BLaER1 treated with 17β-estradiol and CSF1 and Interleukin-3, amounts not matched to agents 10 nM and 100 nM (cell line): ENCODE results near the gene PPM1J.

Experiments
- H3K27ac ChIP-seq, 11 experiments: shearing (Covaris generic); formaldehyde crosslinking; 2 replicates each; pipeline ENCODE4 v1.8.1; 2022
- H3K27me3 ChIP-seq, 11 experiments: shearing (Covaris generic); formaldehyde crosslinking; 2 replicates each; pipeline ENCODE4 v1.8.1; 2022
- H3K36me3 ChIP-seq, 11 experiments: shearing (Covaris generic); formaldehyde crosslinking; 2 replicates each; pipeline ENCODE4 v1.8.1; 2022
- H3K4me1 ChIP-seq, 10 experiments: shearing (Covaris generic); formaldehyde crosslinking; 2 replicates each; pipeline ENCODE4 v1.8.1; 2022
- H3K4me2 ChIP-seq, 11 experiments: shearing (Covaris generic); formaldehyde crosslinking; 2 replicates each; pipeline ENCODE4 v1.8.1; 2022
- H3K4me3 ChIP-seq, 10 experiments: shearing (Covaris generic); formaldehyde crosslinking; 2 replicates each; pipeline ENCODE4 v1.8.1; 2022
- H3K9ac ChIP-seq, 11 experiments: shearing (Covaris generic); formaldehyde crosslinking; 2 replicates each; pipeline ENCODE4 v1.8.1; 2022
- H3K9me3 ChIP-seq, 11 experiments: shearing (Covaris generic); formaldehyde crosslinking; replicated peaks in 1 of 11; 2 replicates each; pipeline ENCODE4 v1.8.1; 2022
- H4K20me1 ChIP-seq, 11 experiments: shearing (Covaris generic); formaldehyde crosslinking; 2 replicates each; pipeline ENCODE4 v1.8.1; 2022
- Cebpa-rat ChIP-seq, 11 experiments: shearing (Covaris generic); IDR thresholded peaks; 2 replicates each; pipeline ENCODE4 v1.8.1; 2022

Gene PPM1J

DNA sequence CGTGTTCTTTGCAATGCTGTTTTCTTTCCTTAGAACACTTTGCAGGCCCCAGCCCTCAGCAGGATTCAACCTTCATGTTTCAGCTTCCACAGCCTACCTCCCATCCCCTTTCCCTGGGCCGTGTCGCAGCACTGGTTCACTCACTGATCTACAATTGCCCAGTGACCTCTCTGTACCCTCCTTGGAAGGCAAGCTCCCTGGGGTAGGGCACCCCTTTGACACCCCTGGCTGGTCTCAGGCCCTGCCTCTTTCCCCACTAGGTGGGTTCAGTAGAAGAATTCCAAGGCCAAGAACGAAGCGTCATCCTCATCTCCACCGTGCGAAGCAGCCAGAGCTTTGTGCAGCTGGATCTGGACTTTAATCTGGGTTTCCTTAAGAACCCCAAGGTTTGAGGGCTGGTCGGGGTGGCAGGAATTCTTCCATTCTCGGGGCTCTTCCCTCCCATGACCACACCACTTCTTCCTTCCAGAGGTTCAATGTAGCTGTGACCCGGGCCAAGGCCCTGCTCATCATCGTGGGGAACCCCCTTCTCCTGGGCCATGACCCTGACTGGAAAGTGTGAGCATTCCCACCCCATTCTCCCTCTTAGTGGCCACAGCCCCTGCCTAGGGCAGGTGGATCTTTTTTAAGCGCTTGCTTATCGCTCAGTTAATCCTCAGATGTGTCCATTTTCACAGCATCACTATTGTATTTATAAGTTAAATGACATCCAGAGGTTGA lies 15.5 kb downstream of the PPM1J start:
- Histone ChIP-seq H3K27ac (peak overlapping the region in 10 of 11 experiments; percentile 78 to 92 (median 86); a peak in 21 of 22 replicates), H4K20me1 (peaks cover 0 to 23% (median 5%) of the 10 kb centered on the region in 11 experiments; a peak in 8 of 22 replicates), H3K9me3 (no peaks in the 10 kb centered on the region), H3K4me3 (peak overlapping the region in 6 of 10 experiments; percentile 26 to 56 (median 40); a peak in 9 of 20 replicates), H3K4me2 (peak overlapping the region; percentile 87 to 100 (median 95)), H3K4me1 (peaks cover 61 to 81% (median 70%) of the 10 kb centered on the region in 10 experiments), H3K9ac (peak overlapping the region; percentile 46 to 82 (median 74); a peak in 21 of 22 replicates), H3K36me3 (peaks cover 50 to 78% (median 59%) of the 10 kb centered on the region in 11 experiments), H3K27me3 (no peaks in the 10 kb centered on the region)
- TF ChIP-seq Cebpa-rat (IDR thresholded peaks at IDR 0.05): no peak

DNA sequence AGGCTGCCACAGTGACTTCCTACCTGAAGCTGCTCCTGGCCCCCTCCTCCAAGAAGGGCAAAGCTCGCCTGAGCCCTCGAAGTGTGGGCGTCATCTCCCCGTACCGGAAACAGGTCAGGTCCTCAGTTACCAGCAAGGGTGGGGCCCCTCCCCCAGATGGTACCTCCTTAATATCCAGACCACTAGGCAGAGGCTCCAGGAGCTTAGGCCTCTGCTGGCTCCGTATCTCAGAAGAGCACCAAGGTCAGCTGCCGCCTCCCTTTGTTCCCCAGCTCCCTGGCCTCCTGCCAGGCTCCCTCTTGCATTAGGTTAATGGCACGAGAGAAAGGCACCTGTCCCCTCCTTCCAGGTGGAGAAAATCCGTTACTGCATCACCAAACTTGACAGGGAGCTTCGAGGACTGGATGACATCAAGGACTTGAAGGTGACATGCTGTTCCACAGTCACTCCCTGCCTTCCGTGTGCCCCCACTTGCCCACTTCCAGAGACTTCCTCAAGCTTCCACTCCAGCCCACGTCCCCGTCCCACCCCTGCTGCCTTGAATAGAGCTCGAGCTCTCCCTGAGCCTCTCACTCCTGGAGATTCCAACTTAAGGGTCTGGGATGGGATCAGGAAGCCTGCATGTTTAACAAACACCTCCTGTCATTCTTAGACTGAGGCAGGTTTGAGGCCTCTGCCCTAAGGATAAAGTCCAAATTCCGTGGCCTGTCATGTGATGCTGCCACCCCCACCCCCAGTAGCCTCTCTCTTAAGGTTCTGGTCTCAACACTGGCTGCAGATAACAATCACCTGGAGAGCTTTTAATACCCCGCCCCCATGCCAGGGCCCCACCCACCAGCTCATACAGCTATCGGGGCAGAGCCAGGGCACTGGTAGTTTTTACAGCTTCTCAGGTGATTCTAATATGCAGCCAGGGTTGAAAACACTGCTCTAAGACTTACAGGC lies 16.5 kb downstream of the PPM1J start:
- Histone ChIP-seq H3K9me3 (no peaks in the 10 kb centered on the region), H3K9ac (peak overlapping the region in 5 of 11 experiments; percentile 16 to 78 (median 74); a peak in 4 of 22 replicates), H3K27ac (peak overlapping the region in 7 of 11 experiments; percentile 83 to 92 (median 91); a peak in 13 of 22 replicates), H3K4me3 (no peak overlapping the region), H4K20me1 (peaks cover 0 to 20% (median 0%) of the 10 kb centered on the region in 11 experiments; a peak in 6 of 22 replicates), H3K4me1 (peaks cover 52 to 72% (median 61%) of the 10 kb centered on the region in 10 experiments), H3K36me3 (peaks cover 60 to 87% (median 67%) of the 10 kb centered on the region in 11 experiments), H3K27me3 (no peaks in the 10 kb centered on the region), H3K4me2 (peak overlapping the region in 9 of 11 experiments; percentile 92 to 100 (median 97); a peak in 11 of 22 replicates)
- no peak for TF ChIP-seq Cebpa-rat (IDR thresholded peaks at IDR 0.05)

DNA sequence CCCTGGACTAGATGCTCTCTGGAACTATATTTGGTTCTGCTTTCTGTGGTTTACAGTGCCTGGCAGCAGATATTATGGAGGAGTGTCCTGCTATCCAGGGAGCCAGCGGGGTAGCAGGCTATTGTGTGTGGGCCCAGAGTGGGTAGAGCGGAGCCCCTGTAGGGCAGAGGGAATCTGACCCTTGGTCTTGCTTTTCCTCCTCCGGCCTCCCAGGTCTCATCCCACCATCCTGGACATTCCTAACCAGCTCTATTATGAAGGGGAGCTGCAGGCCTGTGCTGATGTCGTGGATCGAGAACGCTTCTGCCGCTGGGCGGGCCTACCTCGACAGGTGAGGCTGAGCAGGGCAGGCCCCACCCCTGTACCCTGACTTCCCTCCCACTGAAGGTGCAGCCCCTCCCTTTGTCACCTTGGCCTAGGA lies 17.3 kb downstream of the PPM1J start:
- no peaks in the 10 kb centered on the region for H3K27me3 ChIP-seq
- TF ChIP-seq Cebpa-rat (IDR thresholded peaks at IDR 0.05): no peak
- H3K9ac ChIP-seq: 0 out of 22 replicates have a peak overlapping the region, but pooled peaks of 1 of the 11 experiments have one; percentile 16
- peaks cover 63 to 91% (median 75%) of the 10 kb centered on the region in 11 experiments for H3K36me3 ChIP-seq
- no peak overlapping the region for H3K4me3 ChIP-seq
- H4K20me1 ChIP-seq: peaks cover 0 to 16% (median 0%) of the 10 kb centered on the region in 11 experiments; a peak in 6 of 22 replicates
- H3K27ac ChIP-seq: peak overlapping the region in 3 of 11 experiments; percentile 12 to 32 (median 18); a peak in 3 of 22 replicates
- H3K4me1 ChIP-seq: peaks cover 44 to 63% (median 52%) of the 10 kb centered on the region in 10 experiments
- H3K9me3 ChIP-seq: no peaks in the 10 kb centered on the region
- H3K4me2 ChIP-seq: peak overlapping the region in 3 of 11 experiments; percentile 6 to 23 (median 15); a peak in 4 of 22 replicates

DNA sequence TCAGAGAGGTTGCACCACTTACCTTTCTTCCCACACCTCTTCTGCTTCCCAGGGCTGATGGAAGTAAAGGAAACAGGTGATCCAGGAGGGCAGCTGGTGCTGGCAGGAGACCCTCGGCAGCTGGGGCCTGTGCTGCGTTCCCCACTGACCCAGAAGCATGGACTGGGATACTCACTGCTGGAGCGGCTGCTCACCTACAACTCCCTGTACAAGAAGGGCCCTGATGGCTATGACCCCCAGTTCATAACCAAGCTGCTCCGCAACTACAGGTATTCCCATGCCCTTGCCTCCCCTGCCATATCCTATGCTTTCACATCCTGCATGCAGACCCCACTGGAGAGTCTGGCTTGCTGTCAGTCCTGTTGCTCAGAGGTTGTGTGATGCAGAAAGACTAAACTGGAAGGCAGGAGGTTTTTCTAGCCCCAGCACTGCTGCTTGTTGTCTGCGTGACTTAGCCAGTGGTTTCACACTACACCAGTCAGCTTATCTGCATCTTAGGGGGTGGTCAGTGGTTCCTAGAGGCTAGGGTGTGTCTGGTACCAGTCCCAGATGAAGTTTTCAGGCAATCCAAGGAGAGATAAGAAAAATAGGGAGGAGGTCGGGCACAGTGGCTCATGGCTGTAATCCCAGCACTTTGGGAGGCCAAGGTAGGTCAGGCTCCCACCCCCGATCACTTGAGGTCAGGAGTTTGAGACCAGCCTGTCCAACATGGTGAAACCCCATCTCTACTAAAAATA lies 18.4 kb downstream of the PPM1J start:
- Histone ChIP-seq H3K9me3 (no peaks in the 10 kb centered on the region), H3K27me3 (no peaks in the 10 kb centered on the region), H3K4me1 (peaks cover 33 to 53% (median 42%) of the 10 kb centered on the region in 10 experiments), H3K4me3 (no peak overlapping the region), H3K36me3 (peaks cover 63 to 91% (median 82%) of the 10 kb centered on the region in 11 experiments), H3K4me2 (no peak overlapping the region), H4K20me1 (peaks cover 0 to 12% (median 0%) of the 10 kb centered on the region in 11 experiments; a peak in 4 of 22 replicates), H3K9ac (no peak overlapping the region), H3K27ac (no peak overlapping the region; a peak in 2 of 22 replicates)
- no peak for TF ChIP-seq Cebpa-rat (IDR thresholded peaks at IDR 0.05)

DNA sequence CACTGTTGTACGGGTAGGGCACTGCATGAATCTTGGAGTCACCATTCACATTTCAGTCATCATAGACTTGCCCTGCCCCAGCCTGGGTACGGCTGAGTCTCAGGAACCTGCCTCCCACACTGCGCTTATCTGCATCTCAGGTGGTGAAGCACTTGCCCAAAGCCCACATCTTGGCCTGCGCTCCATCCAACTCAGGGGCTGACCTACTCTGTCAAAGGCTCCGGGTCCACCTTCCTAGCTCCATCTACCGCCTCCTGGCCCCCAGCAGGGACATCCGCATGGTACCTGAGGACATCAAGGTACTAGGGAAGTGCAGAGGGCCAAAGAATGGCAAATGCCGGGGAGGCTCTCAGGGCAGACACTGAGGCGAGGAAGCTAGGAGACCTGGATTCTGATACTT lies 19.9 kb downstream of the PPM1J start:
- Histone ChIP-seq H4K20me1 (peaks cover 0 to 12% (median 0%) of the 10 kb centered on the region in 11 experiments; a peak in 2 of 22 replicates), H3K9ac (no peak overlapping the region), H3K36me3 (peaks cover 70 to 100% (median 95%) of the 10 kb centered on the region in 11 experiments), H3K9me3 (no peaks in the 10 kb centered on the region), H3K4me3 (no peak overlapping the region), H3K27ac (no peak overlapping the region), H3K27me3 (no peaks in the 10 kb centered on the region), H3K4me2 (peak overlapping the region in 1 of 11 experiments; percentile 18; a peak in 1 of 22 replicates), H3K4me1 (peaks cover 19 to 38% (median 27%) of the 10 kb centered on the region in 10 experiments)
- TF ChIP-seq Cebpa-rat (IDR thresholded peaks at IDR 0.05): no peak

DNA sequence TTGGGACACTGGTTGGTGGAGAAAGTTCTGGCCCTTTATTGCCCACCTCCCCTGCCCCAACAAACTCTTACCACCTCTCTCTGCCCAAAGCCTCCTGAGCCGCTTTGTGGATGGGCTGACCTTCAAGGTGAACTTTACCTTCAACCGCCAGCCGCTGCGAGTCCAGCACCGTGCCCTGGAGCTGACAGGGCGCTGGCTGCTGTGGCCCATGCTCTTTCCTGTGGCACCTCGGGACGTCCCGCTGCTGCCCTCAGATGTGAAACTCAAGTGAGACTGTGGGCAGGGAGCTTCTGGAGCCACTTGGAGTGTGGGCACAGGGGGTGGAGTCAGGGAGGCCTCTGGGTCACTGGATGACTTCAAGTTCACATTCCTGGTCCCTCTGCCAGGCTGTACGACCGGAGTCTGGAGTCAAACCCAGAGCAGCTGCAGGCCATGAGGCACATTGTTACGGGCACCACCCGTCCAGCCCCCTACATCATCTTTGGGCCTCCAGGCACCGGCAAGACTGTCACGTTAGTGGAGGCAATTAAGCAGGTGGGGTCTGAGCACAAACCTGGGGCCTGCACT lies 20.7 kb downstream of the PPM1J start:
- H3K4me3 ChIP-seq: no peak overlapping the region
- no peak overlapping the region for H3K4me2 ChIP-seq
- no peak for TF ChIP-seq Cebpa-rat (IDR thresholded peaks at IDR 0.05)
- peaks cover 0 to 12% (median 0%) of the 10 kb centered on the region in 11 experiments; a peak in 2 of 22 replicates for H4K20me1 ChIP-seq
- no peak overlapping the region for H3K27ac ChIP-seq
- H3K36me3 ChIP-seq: peaks cover 71 to 100% (median 96%) of the 10 kb centered on the region in 11 experiments
- H3K27me3 ChIP-seq: no peaks in the 10 kb centered on the region
- H3K9me3 ChIP-seq: no peaks in the 10 kb centered on the region
- H3K4me1 ChIP-seq: peaks cover 10 to 30% (median 19%) of the 10 kb centered on the region in 10 experiments
- no peak overlapping the region for H3K9ac ChIP-seq

DNA sequence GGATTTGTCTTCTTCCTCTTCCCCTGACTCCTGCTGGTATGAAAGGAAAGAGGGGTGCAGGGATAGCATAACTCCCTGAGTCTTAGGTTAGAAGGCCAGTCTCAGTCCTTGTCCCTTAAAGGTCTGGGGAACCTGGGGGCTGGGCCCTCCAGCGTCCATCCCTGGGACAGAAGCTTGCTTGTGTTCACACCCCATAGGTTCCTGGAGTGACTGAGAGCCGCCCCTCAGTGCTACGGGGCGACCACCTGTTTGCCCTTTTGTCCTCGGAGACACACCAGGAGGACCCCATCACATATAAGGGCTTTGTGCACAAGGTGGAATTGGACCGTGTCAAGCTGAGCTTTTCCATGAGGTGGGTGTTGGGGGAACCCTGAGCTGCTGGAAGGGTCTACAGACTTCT lies 21.3 kb downstream of the PPM1J start:
- peaks cover 68 to 100% (median 97%) of the 10 kb centered on the region in 11 experiments for H3K36me3 ChIP-seq

More for the DNA sequence above, 21.3 kb downstream of the PPM1J start:
- H3K9ac ChIP-seq: no peak overlapping the region
- peaks cover 0 to 12% (median 0%) of the 10 kb centered on the region in 11 experiments; a peak in 3 of 22 replicates for H4K20me1 ChIP-seq
- no peaks in the 10 kb centered on the region for H3K9me3 ChIP-seq
- no peaks in the 10 kb centered on the region for H3K27me3 ChIP-seq
- no peak overlapping the region for H3K27ac ChIP-seq
- no peak for TF ChIP-seq Cebpa-rat (IDR thresholded peaks at IDR 0.05)
- H3K4me2 ChIP-seq: no peak overlapping the region
- no peak overlapping the region for H3K4me3 ChIP-seq
- peaks cover 5 to 23% (median 12%) of the 10 kb centered on the region in 10 experiments; a peak in 17 of 20 replicates for H3K4me1 ChIP-seq
